GM19324 (cell line): ENCODE measurements around the gene DOCK10.
A peak's percentile ranks its signal among the peaks of the same experiment; 100 is the strongest.

Experiments used
- ATAC-seq: cut with Tn5 transposase; IDR thresholded peaks from one replicate; pipeline ENCODE4 v1.9.1; 2021; ENCODE audit warnings: mild to moderate bottlenecking, moderate library complexity; ENCODE audit not compliant: unreplicated experiment, low FRiP score

The DOCK10 gene

GRCh38 chr2:224885836-224886547, 156.3 kb downstream of the DOCK10 start:
- ATAC-seq, result no peak

GRCh38 chr2:224885291-224885690, 157.0 kb downstream of the DOCK10 start:
- ATAC-seq, result no peak

- no peak for ATAC-seq
Observed at GRCh38 chr2:224884188-224884587, 158.1 kb downstream of the DOCK10 start.

GRCh38 chr2:224883700-224884099, 158.6 kb downstream of the DOCK10 start:
- no peak for ATAC-seq

- no peak for ATAC-seq
Observed at GRCh38 chr2:224883172-224883516, 159.1 kb downstream of the DOCK10 start.

GRCh38 chr2:224882291-224883171, 159.7 kb downstream of the DOCK10 start:
- no peak for ATAC-seq

- ATAC-seq, result no peak
Observed at GRCh38 chr2:224881846-224882245, 160.4 kb downstream of the DOCK10 start.

GRCh38 chr2:224876522-224876921, 165.7 kb downstream of the DOCK10 start:
- no peak for ATAC-seq

- ATAC-seq, result peak; percentile 61
Observed at GRCh38 chr2:224875841-224876240, 166.4 kb downstream of the DOCK10 start.

- no peak for ATAC-seq
Observed at GRCh38 chr2:224875153-224875552, 167.1 kb downstream of the DOCK10 start.

- ATAC-seq, result no peak
Observed at GRCh38 chr2:224871813-224872212, 170.5 kb downstream of the DOCK10 start.

- no peak for ATAC-seq
Observed at GRCh38 chr2:224870341-224870740, 171.9 kb downstream of the DOCK10 start.

- ATAC-seq, result no peak
Observed at GRCh38 chr2:224869601-224870233, 172.6 kb downstream of the DOCK10 start.

- no peak for ATAC-seq
Observed at GRCh38 chr2:224865016-224865415, 177.3 kb downstream of the DOCK10 start.

- no peak for ATAC-seq
Observed at GRCh38 chr2:224861266-224861665, 181.0 kb downstream of the DOCK10 start.

GRCh38 chr2:224860786-224861185, 181.5 kb downstream of the DOCK10 start:
- no peak for ATAC-seq

GRCh38 chr2:224851811-224852210, 190.5 kb downstream of the DOCK10 start:
- ATAC-seq, result no peak

GRCh38 chr2:224850081-224850480, 192.2 kb downstream of the DOCK10 start:
- ATAC-seq, result no peak

GRCh38 chr2:224849264-224849663, 193.0 kb downstream of the DOCK10 start:
- ATAC-seq, result no peak

GRCh38 chr2:224847961-224848850, 194.1 kb downstream of the DOCK10 start:
- no peak for ATAC-seq
